ENCODE data around the gene CST4. TPM values are rescaled to one million over a fixed set of nuclear protein-coding genes. Genes with fewer than 3 reads are reported as not detected.
"Not testable (repeated sequence)": the region's sequence is repeated elsewhere in the genome, so short reads cannot be mapped to it uniquely, and the experiment has no call there.

The CST4 gene
- total and polyA plus RNA-seq, 2 donors (not counting 1 experiment from before 2014, with no cell fraction given): not detected

GRCh38 chr20:23636182-23636907 lies 52.5 kb downstream of the CST4 start:
- TF ChIP-seq, protein P1, sequence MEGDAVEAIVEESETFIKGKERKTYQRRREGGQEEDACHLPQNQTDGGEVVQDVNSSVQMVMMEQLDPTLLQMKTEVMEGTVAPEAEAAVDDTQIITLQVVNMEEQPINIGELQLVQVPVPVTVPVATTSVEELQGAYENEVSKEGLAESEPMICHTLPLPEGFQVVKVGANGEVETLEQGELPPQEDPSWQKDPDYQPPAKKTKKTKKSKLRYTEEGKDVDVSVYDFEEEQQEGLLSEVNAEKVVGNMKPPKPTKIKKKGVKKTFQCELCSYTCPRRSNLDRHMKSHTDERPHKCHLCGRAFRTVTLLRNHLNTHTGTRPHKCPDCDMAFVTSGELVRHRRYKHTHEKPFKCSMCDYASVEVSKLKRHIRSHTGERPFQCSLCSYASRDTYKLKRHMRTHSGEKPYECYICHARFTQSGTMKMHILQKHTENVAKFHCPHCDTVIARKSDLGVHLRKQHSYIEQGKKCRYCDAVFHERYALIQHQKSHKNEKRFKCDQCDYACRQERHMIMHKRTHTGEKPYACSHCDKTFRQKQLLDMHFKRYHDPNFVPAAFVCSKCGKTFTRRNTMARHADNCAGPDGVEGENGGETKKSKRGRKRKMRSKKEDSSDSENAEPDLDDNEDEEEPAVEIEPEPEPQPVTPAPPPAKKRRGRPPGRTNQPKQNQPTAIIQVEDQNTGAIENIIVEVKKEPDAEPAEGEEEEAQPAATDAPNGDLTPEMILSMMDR (IDR thresholded peaks at IDR 0.05): no peak
- no peak for TF ChIP-seq EZH2 (IDR thresholded peaks at IDR 0.05; ENCODE audit: borderline replicate concordance, insufficient read depth, low read depth, low read length, poor library complexity, severe bottlenecking)
- Histone ChIP-seq H3K79me2 (ENCODE audit: control insufficient read depth, insufficient read depth, low read length) (no peaks in the 10 kb centered on the region), H3K4me3 (ENCODE audit: control extremely low read depth in 1 of 5, extremely low read depth in 1 of 5, insufficient read depth in 1 of 5, low read depth in 2 of 5, low read length in 4 of 5) (no peak overlapping the region), H3K9me3 (ENCODE audit: control extremely low read depth in 1 of 3, control insufficient read depth in 2 of 3, insufficient read depth in 1 of 3, low read length in 2 of 3) (no peaks in the 10 kb centered on the region), H3K4me2 (replicated peaks; ENCODE audit: low read depth, low read length, poor library complexity, severe bottlenecking) (no peak overlapping the region), H3K36me3 (replicated peaks in 1 of 2; ENCODE audit: control extremely low read depth in 1 of 2, control insufficient read depth in 1 of 2, extremely low read depth in 1 of 2, insufficient read depth in 2 of 2, low read length in 1 of 2) (no peaks in the 10 kb centered on the region), H3K27ac (ENCODE audit: low read length in 2 of 2) (no peak overlapping the region), H4K20me1 (ENCODE audit: control insufficient read depth, insufficient read depth, low read length, poor library complexity, severe bottlenecking) (no peaks in the 10 kb centered on the region), H3K4me1 (ENCODE audit: control insufficient read depth in 2 of 2, insufficient read depth in 2 of 2, low read length in 2 of 2) (no peaks in the 10 kb centered on the region), H3K27me3 (replicated peaks in 1 of 4; ENCODE audit: control extremely low read depth in 1 of 4, control insufficient read depth in 3 of 4, insufficient read depth in 4 of 4, low read length in 3 of 4) (peaks cover 0 to 4% (median 0%) of the 10 kb centered on the region in 4 experiments), H2AFZ (ENCODE audit: insufficient read depth, low read depth, low read length, poor library complexity, severe bottlenecking) (no peak overlapping the region), H3K9ac (ENCODE audit: low read length) (no peak overlapping the region)
- ATAC-seq (ENCODE audit: low read depth): no peak
- intact Hi-C loops (cut with micrococcal nuclease): no loop called here
- ChIA-PET CTCF (no interaction called here), POLR2A (no interaction called here)
- Mint-ChIP-seq H3K27ac (no peak overlapping the region), H3K9me3 (ENCODE audit: insufficient read depth) (no peaks in the 10 kb centered on the region), H3K4me1 (peaks cover 10% of the 10 kb centered on the region), H3K4me3 (no peak overlapping the region), H3K27me3 (peaks cover 25% of the 10 kb centered on the region)
- DNase-seq: no peak
- WGBS (ENCODE audit: insufficient coverage): 94% methylated on average over 17 of the region's 19 CpGs

GRCh38 chr20:23635768-23636090 lies 53.1 kb downstream of the CST4 start:
- H3K4me1 ChIP-seq (ENCODE audit: control insufficient read depth in 2 of 2, insufficient read depth in 2 of 2, low read length in 2 of 2); H3K9me3 Mint-ChIP-seq (ENCODE audit: insufficient read depth); intact Hi-C loops (cut with micrococcal nuclease); H3K4me1 Mint-ChIP-seq; H3K9me3 ChIP-seq (ENCODE audit: control extremely low read depth in 1 of 3, control insufficient read depth in 2 of 3, insufficient read depth in 1 of 3, low read length in 2 of 3); H3K9ac ChIP-seq (ENCODE audit: low read length); H4K20me1 ChIP-seq (ENCODE audit: control insufficient read depth, insufficient read depth, low read length, poor library complexity, severe bottlenecking); H3K4me3 Mint-ChIP-seq; H3K4me2 ChIP-seq (replicated peaks; ENCODE audit: low read depth, low read length, poor library complexity, severe bottlenecking); DNase-seq; H3K27ac Mint-ChIP-seq; POLR2A ChIA-PET; H3K36me3 ChIP-seq (replicated peaks in 1 of 2; ENCODE audit: control extremely low read depth in 1 of 2, control insufficient read depth in 1 of 2, extremely low read depth in 1 of 2, insufficient read depth in 2 of 2, low read length in 1 of 2); H3K27me3 ChIP-seq (replicated peaks in 1 of 4; ENCODE audit: control extremely low read depth in 1 of 4, control insufficient read depth in 3 of 4, insufficient read depth in 4 of 4, low read length in 3 of 4); ATAC-seq (ENCODE audit: low read depth); H3K4me3 ChIP-seq (ENCODE audit: control extremely low read depth in 1 of 5, extremely low read depth in 1 of 5, insufficient read depth in 1 of 5, low read depth in 2 of 5, low read length in 4 of 5); H3K79me2 ChIP-seq (ENCODE audit: control insufficient read depth, insufficient read depth, low read length); H3K27ac ChIP-seq (ENCODE audit: low read length in 2 of 2); H2AFZ ChIP-seq (ENCODE audit: insufficient read depth, low read depth, low read length, poor library complexity, severe bottlenecking); CTCF ChIA-PET: not testable (repeated sequence)
- WGBS (ENCODE audit: insufficient coverage): no CpG with 5 or more reads among the region's 2 CpGs
- H3K27me3 Mint-ChIP-seq: peaks cover 24% of the 10 kb centered on the region

Small RNA genes lying within 50 kb of the gene (small RNA-seq; reads per million reads assigned to genes)
- gene CST2P1 (ENCODE audit: insufficient read length, low read depth, low replicate concordance): not detected

Other genes with a start within 250 kb of the CST4 start
- gene CSTL1, start 249.4 kb downstream of the CST4 start, total RNA-seq: not detected in 2 replicates
- not detected in 2 replicates for gene CSTL1, start 249.4 kb downstream of the CST4 start, polyA plus RNA-seq
- gene CST11, start 236.2 kb downstream of the CST4 start, total RNA-seq: not detected in 2 replicates
- not detected in 2 replicates for gene CST11, start 236.2 kb downstream of the CST4 start, polyA plus RNA-seq
- not detected in 2 replicates for gene CST8, start 197.9 kb downstream of the CST4 start, total RNA-seq
- not detected in 2 replicates for gene CST8, start 197.9 kb downstream of the CST4 start, polyA plus RNA-seq
- gene CST9L, start 120.6 kb downstream of the CST4 start, total RNA-seq: not detected in 2 replicates
- gene CST9L, start 120.6 kb downstream of the CST4 start, polyA plus RNA-seq: not detected in 2 replicates
- not detected in 2 replicates for gene CST9, start 83.1 kb downstream of the CST4 start, total RNA-seq
- gene CST9, start 83.1 kb downstream of the CST4 start, polyA plus RNA-seq: not detected in 2 replicates
- 1.0 and 1.2 TPM in 2 replicates for gene CST3, start 51.1 kb downstream of the CST4 start, total RNA-seq
- gene CST3, start 51.1 kb downstream of the CST4 start, polyA plus RNA-seq: 16.9 and 19.7 TPM in 2 replicates
- gene CST1, start 61.9 kb upstream of the CST4 start, total RNA-seq: not detected in 2 replicates
- gene CST1, start 61.9 kb upstream of the CST4 start, polyA plus RNA-seq: not detected in 2 replicates
- gene CST2, start 137.7 kb upstream of the CST4 start, total RNA-seq: not detected in 2 replicates
- gene CST2, start 137.7 kb upstream of the CST4 start, polyA plus RNA-seq: not detected in 2 replicates
- gene CST5, start 190.7 kb upstream of the CST4 start, total RNA-seq: not detected in 2 replicates
- not detected in 2 replicates for gene CST5, start 190.7 kb upstream of the CST4 start, polyA plus RNA-seq